Endothelial cell of umbilical vein (primary cell): ENCODE results near the gene MAP4K4.

Source experiments
- CTCF ChIP-seq, 2 donors: IDR thresholded peaks; 1 replicate in 1 of 2; 2 replicates in 1 of 2; pipeline ENCODE4 v1.5.1; 2011; ENCODE audit warnings: low read length in 2 of 2, mild to moderate bottlenecking in 2 of 2, moderate library complexity in 2 of 2, control low read depth in 1 of 2, inconsistent platforms in 1 of 2, low read depth in 1 of 2; ENCODE audit not compliant: insufficient read depth in 1 of 2; ENCODE audit errors: extremely low read depth in 1 of 2
- MYC ChIP-seq: IDR thresholded peaks from one replicate; pipeline ENCODE4 v1.6.1; 2011; ENCODE audit warnings: mild to moderate bottlenecking, low read depth, low read length
- POLR2AphosphoS5 ChIP-seq: IDR thresholded peaks from 2 replicates; pipeline ENCODE4 v1.6.1; 2012; ENCODE audit warnings: low read depth, mild to moderate bottlenecking, control low read depth, low read length, moderate library complexity; ENCODE audit not compliant: insufficient read depth

GRCh38 chr2:101794141-101794540 lies 96.6 kb downstream of the MAP4K4 start:
- no peak for TF ChIP-seq POLR2AphosphoS5
- no peak for TF ChIP-seq CTCF (IDR thresholded peaks at IDR 0.05; ENCODE audit: extremely low read depth in 1 of 2, insufficient read depth in 1 of 2, low read depth in 1 of 2, low read length in 2 of 2)
- no peak for TF ChIP-seq MYC
